CD14-positive monocyte (primary cell): ENCODE measurements around the gene UAP1. TPM values are rescaled to one million over a fixed set of nuclear protein-coding genes. Genes with fewer than 3 reads are reported as not detected.

Source experiments
- DNase-seq, 3 donors: peaks; one replicate each; pipeline ENCODE4 v3.0.0-alpha.2; 2011 to 2022
- H2AFZ ChIP-seq: 2 replicates; pipeline ENCODE4 v1.6.0; 2012; ENCODE audit warnings: mild to moderate bottlenecking, low read depth, low read length, inconsistent platforms; ENCODE audit not compliant: insufficient read depth, poor library complexity, severe bottlenecking
- H3K27ac ChIP-seq, 2 donors: 1 replicate in 1 of 2; 2 replicates in 1 of 2; pipeline ENCODE4 v1.5.1; 2012 to 2013; ENCODE audit warnings: low read length in 2 of 2, control low read depth in 1 of 2, inconsistent platforms in 1 of 2, low read depth in 1 of 2, mild to moderate bottlenecking in 1 of 2
- H3K27me3 ChIP-seq, 2 donors: one replicate each; pipeline versions ENCODE4 v1.6.0 to v1.6.1; 2011 to 2013; ENCODE audit warnings: low read length in 2 of 2; ENCODE audit not compliant: control insufficient read depth in 2 of 2, insufficient read depth in 2 of 2
- H3K36me3 ChIP-seq, 2 donors: replicated peaks in 1 of 2; 1 replicate in 1 of 2; 2 replicates in 1 of 2; pipeline versions ENCODE4 v1.5.1 to v1.6.1; 2012 to 2013; ENCODE audit warnings: low read length in 2 of 2, control low read depth in 1 of 2, inconsistent platforms in 1 of 2, mild to moderate bottlenecking in 1 of 2; ENCODE audit not compliant: insufficient read depth in 2 of 2, control insufficient read depth in 1 of 2
- H3K4me1 ChIP-seq, 2 donors: 1 replicate in 1 of 2; 2 replicates in 1 of 2; pipeline versions ENCODE4 v1.5.1 to v1.6.1; 2012 to 2013; ENCODE audit warnings: low read length in 2 of 2, control low read depth in 1 of 2, inconsistent platforms in 1 of 2, mild to moderate bottlenecking in 1 of 2, moderate library complexity in 1 of 2; ENCODE audit not compliant: insufficient read depth in 2 of 2, control insufficient read depth in 1 of 2
- H3K4me2 ChIP-seq: replicated peaks from 2 replicates; pipeline ENCODE3; 2012; ENCODE audit warnings: low read length, moderate library complexity, mild to moderate bottlenecking; ENCODE audit not compliant: poor library complexity, severe bottlenecking; ENCODE audit errors: extremely low read depth
- H3K4me3 ChIP-seq, 3 experiments: fragments of 200-600 bp in 1 of 3; sonication (generic) in 1 of 3; replicated peaks in 1 of 3; 1 replicate in 2 of 3; 2 replicates in 1 of 3; pipeline ENCODE4 v1.5.1; 2011 to 2013; ENCODE audit warnings: low read length in 3 of 3, mild to moderate bottlenecking in 3 of 3, control low read depth in 2 of 3, low read depth in 2 of 3, inconsistent platforms in 1 of 3, moderate library complexity in 1 of 3
- H3K79me2 ChIP-seq: 2 replicates; pipeline ENCODE4 v1.6.0; 2012; ENCODE audit warnings: mild to moderate bottlenecking, control low read depth, inconsistent platforms, low read length, moderate library complexity; ENCODE audit not compliant: insufficient read depth
- H3K9ac ChIP-seq: 2 replicates; pipeline ENCODE4 v1.6.0; 2017; ENCODE audit warnings: low read length, mild to moderate bottlenecking; ENCODE audit not compliant: insufficient read depth, poor library complexity, severe bottlenecking
- H3K9me3 ChIP-seq, 2 donors: replicated peaks in 1 of 2; 1 replicate in 1 of 2; 2 replicates in 1 of 2; pipeline versions ENCODE4 v1.5.1 to v1.6.1; 2012 to 2013; ENCODE audit warnings: low read length in 2 of 2, control low read depth in 1 of 2; ENCODE audit not compliant: control insufficient read depth in 1 of 2, insufficient read depth in 1 of 2
- H4K20me1 ChIP-seq: 2 replicates; pipeline ENCODE4 v1.6.0; 2012; ENCODE audit warnings: mild to moderate bottlenecking, low read length, control low read depth, moderate library complexity; ENCODE audit not compliant: insufficient read depth
- H3K27ac Mint-ChIP-seq, 7 donors: one replicate each; pipeline ENCODE4 v1.8.0; 2020; ENCODE audit warnings: mild to moderate bottlenecking in 7 of 7, mixed read lengths in 7 of 7, moderate library complexity in 6 of 7, inconsistent platforms in 2 of 7
- H3K27me3 Mint-ChIP-seq, 3 donors: one replicate each; pipeline ENCODE4 v1.8.0; 2021 to 2022; ENCODE audit warnings: low read depth in 3 of 3, mild to moderate bottlenecking in 3 of 3, mixed read lengths in 3 of 3, moderate library complexity in 3 of 3, inconsistent platforms in 1 of 3
- H3K36me3 Mint-ChIP-seq, 2 donors: one replicate each; pipeline ENCODE4 v1.8.0; 2020; ENCODE audit warnings: mixed read lengths in 2 of 2, inconsistent platforms in 1 of 2, mild to moderate bottlenecking in 1 of 2
- H3K4me1 Mint-ChIP-seq: one replicate; pipeline ENCODE4 v1.8.0; 2020; ENCODE audit warnings: mild to moderate bottlenecking, mixed read lengths
- H3K4me3 Mint-ChIP-seq, 2 donors: one replicate each; pipeline ENCODE4 v1.8.0; 2020; ENCODE audit warnings: mild to moderate bottlenecking in 2 of 2, mixed read lengths in 2 of 2, moderate library complexity in 1 of 2
- H3K9me3 Mint-ChIP-seq, 7 donors: one replicate each; pipeline ENCODE4 v1.8.0; 2020 to 2022; ENCODE audit warnings: mixed read lengths in 7 of 7, mild to moderate bottlenecking in 6 of 7, moderate library complexity in 6 of 7, inconsistent platforms in 2 of 7
- CTCF ChIP-seq: fragments of 200-600 bp; IDR thresholded peaks from one replicate; pipeline ENCODE4 v1.8.0; 2022; ENCODE audit warnings: antibody characterized with exemption, mild to moderate bottlenecking
- WGBS: methylation state at CpG from one replicate; pipeline ENCODE4 v1.1.5; 2013; ENCODE audit warnings: missing lambda C conversion rate; ENCODE audit not compliant: insufficient coverage; 5-methylcytosine and 5-hydroxymethylcytosine counted together
- intact Hi-C, 2 donors: fragments of 100-400 bp; cut with micrococcal nuclease; formaldehyde crosslinking; loops; one replicate each; pipeline versions ENCODE4 v1.15.0 to v1.15.1; 2023
- polyA plus RNA-seq, 3 donors: library from polyadenylated mRNA; depleted of rRNA in 1 of 3; unstranded in 2 of 3; stranded (reverse) in 1 of 3; fragments of 300-500 nt in 2 of 3; fragments of >200 nt in 1 of 3; fragmentation: Illumina TruSeq in 2 of 3; gene quantifications; 1 replicate in 2 of 3; 2 replicates in 1 of 3; pipeline ENCODE4 v1.2.3, GENCODE V29; 2012 to 2021

Gene UAP1
- polyA plus RNA-seq, 3 donors, result 2.8 to 7.2 (median 5.9) TPM

DNA sequence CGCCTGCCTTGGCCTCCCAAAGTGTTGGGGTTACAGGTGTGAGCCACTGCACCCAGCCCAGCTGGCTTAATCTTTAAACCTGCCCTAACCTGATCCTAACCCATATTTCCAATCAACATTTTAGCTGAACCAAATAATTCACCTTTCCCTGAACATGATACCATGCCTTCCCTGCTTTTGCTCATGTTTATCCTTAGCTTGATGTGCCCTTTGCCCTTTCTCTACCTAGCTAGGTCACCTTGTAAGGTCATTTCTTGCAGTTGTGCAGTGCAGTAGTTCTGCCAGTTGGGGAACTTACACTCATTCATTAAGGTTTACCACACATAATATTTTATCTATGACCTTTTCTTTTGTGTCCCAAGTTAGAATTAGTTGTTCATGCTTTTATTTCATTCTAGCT lies 5.3 kb downstream of the UAP1 start:
- H3K4me3 Mint-ChIP-seq, result no peak overlapping the region
- Histone ChIP-seq H3K4me3 (no peak overlapping the region), H3K9ac (no peak overlapping the region), H3K36me3 (no peaks in the 10 kb centered on the region), H2AFZ (no peak overlapping the region), H3K79me2 (peaks cover 7% of the 10 kb centered on the region), H3K27ac (no peak overlapping the region), H3K27me3 (no peaks in the 10 kb centered on the region), H3K4me1 (peaks cover 12 to 15% of the 10 kb centered on the region in 2 donors), H4K20me1 (no peaks in the 10 kb centered on the region), H3K9me3 (no peaks in the 10 kb centered on the region), H3K4me2 (no peak overlapping the region)
- peak overlapping the region in 1 of 7 donors; percentile 2 for H3K27ac Mint-ChIP-seq
- H3K27me3 Mint-ChIP-seq, result peaks cover 0 to 7% (median 3%) of the 10 kb centered on the region in 3 donors
- H3K9me3 Mint-ChIP-seq, result no peaks in the 10 kb centered on the region
- peaks cover 3 to 11% of the 10 kb centered on the region in 2 donors for H3K36me3 Mint-ChIP-seq
- intact Hi-C loops, result no loop called here
- DNase-seq, result no peak
- 100% methylated on average over 1 of the region's 1 CpG for WGBS
- TF ChIP-seq CTCF, result no peak
- peaks cover 24% of the 10 kb centered on the region for H3K4me1 Mint-ChIP-seq

- no peaks in the 10 kb centered on the region for H3K27me3 Mint-ChIP-seq
- no peaks in the 10 kb centered on the region for H3K9me3 Mint-ChIP-seq
- WGBS, result no CpG with 5 or more reads among the region's 4 CpGs
- no peak overlapping the region for H3K9ac ChIP-seq
- H3K27ac Mint-ChIP-seq, result no peak overlapping the region
- peaks cover 4 to 7% of the 10 kb centered on the region in 2 donors for H3K4me1 ChIP-seq
- no peak overlapping the region for H2AFZ ChIP-seq
- peaks cover 6 to 13% of the 10 kb centered on the region in 2 donors for H3K36me3 Mint-ChIP-seq
- H3K9me3 ChIP-seq, result no peaks in the 10 kb centered on the region
- DNase-seq, result no peak
- TF ChIP-seq CTCF, result no peak
- no peak overlapping the region for H3K4me3 Mint-ChIP-seq
- intact Hi-C loops, result no loop called here
- no peaks in the 10 kb centered on the region for H3K79me2 ChIP-seq
- H3K4me2 ChIP-seq, result no peak overlapping the region
- no peaks in the 10 kb centered on the region for H4K20me1 ChIP-seq
- H3K27ac ChIP-seq, result no peak overlapping the region
- no peaks in the 10 kb centered on the region for H3K27me3 ChIP-seq
- no peak overlapping the region for H3K4me3 ChIP-seq
- no peaks in the 10 kb centered on the region for H3K36me3 ChIP-seq
- H3K4me1 Mint-ChIP-seq, result peaks cover 16% of the 10 kb centered on the region
Measured at GRCh38 chr1:162568802-162569201, 7.3 kb downstream of the UAP1 start.
